ENCODE data around the gene PKNOX2.

The PKNOX2 gene

GRCh38 chr11:125233116-125233515, 68.6 kb downstream of the PKNOX2 start:
- DNase-seq, result no peak

GRCh38 chr11:125233736-125234275, 69.3 kb downstream of the PKNOX2 start:
- no peak for TF ChIP-seq GATA1 (IDR thresholded peaks at IDR 0.05; ENCODE audit: low read depth, low read length)
- no peak for DNase-seq

More at GRCh38 chr11:125233116-125233515, 68.6 kb downstream of the PKNOX2 start:
- no peak for TF ChIP-seq GATA1 (IDR thresholded peaks at IDR 0.05; ENCODE audit: low read depth, low read length)
- TF ChIP-seq POLR2A (IDR thresholded peaks at IDR 0.05; ENCODE audit: low read length), result no peak

- no peak for TF ChIP-seq POLR2A (IDR thresholded peaks at IDR 0.05; ENCODE audit: low read length)
- TF ChIP-seq GATA1 (IDR thresholded peaks at IDR 0.05; ENCODE audit: low read depth, low read length), result no peak
- no peak for DNase-seq
Measured at GRCh38 chr11:125235071-125235471, 70.5 kb downstream of the PKNOX2 start.

GRCh38 chr11:125236072-125236825, 71.7 kb downstream of the PKNOX2 start:
- TF ChIP-seq POLR2A (IDR thresholded peaks at IDR 0.05; ENCODE audit: low read length), result no peak
- DNase-seq, result no peak

- DNase-seq, result no peak
- TF ChIP-seq GATA1 (IDR thresholded peaks at IDR 0.05; ENCODE audit: low read depth, low read length), result no peak
- TF ChIP-seq POLR2A (IDR thresholded peaks at IDR 0.05; ENCODE audit: low read length), result no peak
Measured at GRCh38 chr11:125239585-125240560, 75.3 kb downstream of the PKNOX2 start.

- no peak for DNase-seq
- TF ChIP-seq GATA1 (IDR thresholded peaks at IDR 0.05; ENCODE audit: low read depth, low read length) (no peak), POLR2A (IDR thresholded peaks at IDR 0.05; ENCODE audit: low read length) (no peak)
Measured at GRCh38 chr11:125241104-125241503, 76.6 kb downstream of the PKNOX2 start.

- DNase-seq, result no peak
- TF ChIP-seq GATA1 (IDR thresholded peaks at IDR 0.05; ENCODE audit: low read depth, low read length) (no peak), POLR2A (IDR thresholded peaks at IDR 0.05; ENCODE audit: low read length) (no peak)
Measured at GRCh38 chr11:125242141-125242775, 77.7 kb downstream of the PKNOX2 start.

- TF ChIP-seq POLR2A (IDR thresholded peaks at IDR 0.05; ENCODE audit: low read length) (no peak), GATA1 (IDR thresholded peaks at IDR 0.05; ENCODE audit: low read depth, low read length) (no peak)
- no peak for DNase-seq
Measured at GRCh38 chr11:125244166-125244565, 79.6 kb downstream of the PKNOX2 start.

GRCh38 chr11:125245299-125245698, 80.7 kb downstream of the PKNOX2 start:
- DNase-seq, result no peak
- TF ChIP-seq GATA1 (IDR thresholded peaks at IDR 0.05; ENCODE audit: low read depth, low read length) (no peak), POLR2A (IDR thresholded peaks at IDR 0.05; ENCODE audit: low read length) (no peak)

GRCh38 chr11:125247431-125247830, 82.9 kb downstream of the PKNOX2 start:
- TF ChIP-seq POLR2A (IDR thresholded peaks at IDR 0.05; ENCODE audit: low read length) (no peak), GATA1 (IDR thresholded peaks at IDR 0.05; ENCODE audit: low read depth, low read length) (no peak)
- DNase-seq, result no peak

- TF ChIP-seq POLR2A (IDR thresholded peaks at IDR 0.05; ENCODE audit: low read length) (no peak), GATA1 (IDR thresholded peaks at IDR 0.05; ENCODE audit: low read depth, low read length) (no peak)
- DNase-seq, result no peak
Measured at GRCh38 chr11:125250318-125251213, 86.0 kb downstream of the PKNOX2 start.

- TF ChIP-seq GATA1 (IDR thresholded peaks at IDR 0.05; ENCODE audit: low read depth, low read length) (no peak), POLR2A (IDR thresholded peaks at IDR 0.05; ENCODE audit: low read length) (no peak)
- no peak for DNase-seq
Measured at GRCh38 chr11:125251214-125251545, 86.6 kb downstream of the PKNOX2 start.

GRCh38 chr11:125251956-125252355, 87.4 kb downstream of the PKNOX2 start:
- TF ChIP-seq GATA1 (IDR thresholded peaks at IDR 0.05; ENCODE audit: low read depth, low read length) (no peak), POLR2A (IDR thresholded peaks at IDR 0.05; ENCODE audit: low read length) (no peak)
- no peak for DNase-seq
